HG02678 (cell line): ENCODE measurements around the gene GGACT.
A peak's percentile ranks its signal among the peaks of the same experiment; 100 is the strongest.
"Not testable (repeated sequence)": the region's sequence is repeated elsewhere in the genome, so short reads cannot be mapped to it uniquely, and the experiment has no call there.

Experiments
- ATAC-seq: cut with Tn5 transposase; IDR thresholded peaks from one replicate; pipeline ENCODE4 v1.9.1; 2021; ENCODE audit warnings: mild to moderate bottlenecking, moderate library complexity; ENCODE audit not compliant: unreplicated experiment

GGACT gene

GRCh38 chr13:100588331-100589177, at the start of gene GGACT:
Gene GGACT (minus strand): TSS chr13:100588789. CDS start chr13:100532591, 56,198 bp downstream.
- peak; percentile 98 for ATAC-seq

GRCh38 chr13:100637796-100638195, 49.2 kb upstream of the GGACT start:
- no peak for ATAC-seq

- ATAC-seq: no peak
Measured at GRCh38 chr13:100637380-100637779, 48.8 kb upstream of the GGACT start.

- ATAC-seq: no peak
Measured at GRCh38 chr13:100636441-100636840, 47.9 kb upstream of the GGACT start.

GRCh38 chr13:100636004-100636403, 47.4 kb upstream of the GGACT start:
- no peak for ATAC-seq

GRCh38 chr13:100634696-100635095, 46.1 kb upstream of the GGACT start:
- no peak for ATAC-seq

- no peak for ATAC-seq
Measured at GRCh38 chr13:100633461-100633860, 44.9 kb upstream of the GGACT start.

GRCh38 chr13:100630555-100630954, 42.0 kb upstream of the GGACT start:
- no peak for ATAC-seq

GRCh38 chr13:100627120-100627519, 38.5 kb upstream of the GGACT start:
- ATAC-seq: no peak

- no peak for ATAC-seq
Measured at GRCh38 chr13:100625447-100625846, 36.9 kb upstream of the GGACT start.

GRCh38 chr13:100620792-100621191, 32.2 kb upstream of the GGACT start:
- ATAC-seq: no peak

- no peak for ATAC-seq
Measured at GRCh38 chr13:100619940-100620339, 31.4 kb upstream of the GGACT start.

- ATAC-seq: not testable (repeated sequence)
Measured at GRCh38 chr13:100618897-100619296, 30.3 kb upstream of the GGACT start.

- no peak for ATAC-seq
Measured at GRCh38 chr13:100613031-100613430, 24.4 kb upstream of the GGACT start.

- peak; percentile 20 for ATAC-seq
Measured at GRCh38 chr13:100611678-100612492, 23.3 kb upstream of the GGACT start.

- peak; percentile 32 for ATAC-seq
Measured at GRCh38 chr13:100610391-100611347, 22.1 kb upstream of the GGACT start.

- ATAC-seq: peak; percentile 88
Measured at GRCh38 chr13:100608906-100609305, 20.3 kb upstream of the GGACT start.

GRCh38 chr13:100608489-100608888, 19.9 kb upstream of the GGACT start:
- peak; percentile 0 for ATAC-seq

- ATAC-seq: no peak
Measured at GRCh38 chr13:100604918-100605710, 16.5 kb upstream of the GGACT start.
